Measurements from ENCODE around the gene PDXP. TPM values are rescaled to one million over a fixed set of nuclear protein-coding genes. Genes with fewer than 3 reads are reported as not detected.

Gene PDXP
- total and polyA plus RNA-seq, 2 of the 13 experiments (the other 11 are each of a cell fraction or from before 2014, with no cell fraction given) = 58.2 to 70.6 TPM

DNA sequence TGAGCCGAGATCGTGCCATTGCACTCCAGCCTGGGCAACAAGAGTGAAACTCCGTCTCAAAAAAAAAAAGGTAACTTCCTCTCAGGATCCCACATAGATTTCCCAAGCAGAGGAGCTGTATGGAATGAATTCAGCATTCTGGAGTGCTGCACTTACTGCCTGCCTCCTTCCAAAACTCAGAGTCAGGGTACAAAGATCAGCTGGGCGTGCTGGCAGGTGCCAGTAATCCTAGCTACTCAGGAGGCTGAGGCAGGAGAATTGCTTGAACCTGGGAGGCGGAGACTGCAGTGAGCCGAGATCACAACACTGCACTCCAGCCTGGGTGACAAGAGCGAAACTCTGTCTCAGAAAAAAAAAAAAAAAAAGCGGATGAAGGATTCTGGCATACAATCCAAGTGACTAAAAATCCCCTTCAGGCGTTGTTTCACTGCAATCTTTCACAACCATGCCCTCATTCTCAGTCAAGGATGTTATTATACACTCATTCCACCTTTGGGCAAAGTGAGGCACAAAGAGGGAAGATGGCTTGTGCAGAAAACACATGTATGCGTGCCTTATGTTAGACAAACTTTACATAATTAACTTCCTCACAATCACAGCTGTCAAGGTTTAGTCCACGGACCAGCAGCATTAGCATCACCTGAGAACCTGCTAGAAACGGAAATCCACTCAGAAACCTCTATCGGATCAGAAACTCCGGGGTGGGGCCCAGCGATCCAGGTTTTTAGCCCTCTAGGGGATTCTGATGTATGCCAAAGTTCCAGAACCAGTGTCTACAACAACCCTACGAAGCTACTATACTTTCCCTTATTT is 26.5 kb downstream of the PDXP start (continued):
- 0 out of 2 replicates have a peak, but pooled peaks have one; percentile 25 for TF ChIP-seq DPF2 (CRISPR knock-in tag; IDR thresholded peaks at IDR 0.05; ENCODE audit: borderline replicate concordance, low read depth)
- TF ChIP-seq, protein P1, sequence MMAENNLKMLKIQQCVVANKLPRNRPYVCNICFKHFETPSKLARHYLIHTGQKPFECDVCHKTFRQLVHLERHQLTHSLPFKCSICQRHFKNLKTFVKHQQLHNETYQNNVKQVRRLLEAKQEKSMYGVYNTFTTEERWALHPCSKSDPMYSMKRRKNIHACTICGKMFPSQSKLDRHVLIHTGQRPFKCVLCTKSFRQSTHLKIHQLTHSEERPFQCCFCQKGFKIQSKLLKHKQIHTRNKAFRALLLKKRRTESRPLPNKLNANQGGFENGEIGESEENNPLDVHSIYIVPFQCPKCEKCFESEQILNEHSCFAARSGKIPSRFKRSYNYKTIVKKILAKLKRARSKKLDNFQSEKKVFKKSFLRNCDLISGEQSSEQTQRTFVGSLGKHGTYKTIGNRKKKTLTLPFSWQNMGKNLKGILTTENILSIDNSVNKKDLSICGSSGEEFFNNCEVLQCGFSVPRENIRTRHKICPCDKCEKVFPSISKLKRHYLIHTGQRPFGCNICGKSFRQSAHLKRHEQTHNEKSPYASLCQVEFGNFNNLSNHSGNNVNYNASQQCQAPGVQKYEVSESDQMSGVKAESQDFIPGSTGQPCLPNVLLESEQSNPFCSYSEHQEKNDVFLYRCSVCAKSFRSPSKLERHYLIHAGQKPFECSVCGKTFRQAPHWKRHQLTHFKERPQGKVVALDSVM (CRISPR knock-in tag; IDR thresholded peaks at IDR 0.05) = peak; percentile 71; the same call in 1 of the 2 replicates
- no peak for TF ChIP-seq LCORL (IDR thresholded peaks at IDR 0.05)
- 0 out of 2 replicates have a peak, but pooled peaks have one; percentile 32 for TF ChIP-seq LCORL (CRISPR knock-in tag; IDR thresholded peaks at IDR 0.05)
- 0 out of 2 replicates have a peak, but pooled peaks have one; percentile 24 for TF ChIP-seq POLR2AphosphoS5 (IDR thresholded peaks at IDR 0.05; ENCODE audit: low read depth, low read length)
- peak; percentile 46; the same call in 1 of the 2 replicates for TF ChIP-seq HMG20A (CRISPR knock-in tag; IDR thresholded peaks at IDR 0.05; ENCODE audit: borderline replicate concordance)
- peak; percentile 67 for TF ChIP-seq SAP130 (CRISPR knock-in tag; IDR thresholded peaks at IDR 0.05; ENCODE audit: low read depth)
- 0 out of 2 replicates have a peak, but pooled peaks have one; percentile 47 for TF ChIP-seq HDAC1 (CRISPR knock-in tag; IDR thresholded peaks at IDR 0.05)
- TF ChIP-seq, protein P2, sequence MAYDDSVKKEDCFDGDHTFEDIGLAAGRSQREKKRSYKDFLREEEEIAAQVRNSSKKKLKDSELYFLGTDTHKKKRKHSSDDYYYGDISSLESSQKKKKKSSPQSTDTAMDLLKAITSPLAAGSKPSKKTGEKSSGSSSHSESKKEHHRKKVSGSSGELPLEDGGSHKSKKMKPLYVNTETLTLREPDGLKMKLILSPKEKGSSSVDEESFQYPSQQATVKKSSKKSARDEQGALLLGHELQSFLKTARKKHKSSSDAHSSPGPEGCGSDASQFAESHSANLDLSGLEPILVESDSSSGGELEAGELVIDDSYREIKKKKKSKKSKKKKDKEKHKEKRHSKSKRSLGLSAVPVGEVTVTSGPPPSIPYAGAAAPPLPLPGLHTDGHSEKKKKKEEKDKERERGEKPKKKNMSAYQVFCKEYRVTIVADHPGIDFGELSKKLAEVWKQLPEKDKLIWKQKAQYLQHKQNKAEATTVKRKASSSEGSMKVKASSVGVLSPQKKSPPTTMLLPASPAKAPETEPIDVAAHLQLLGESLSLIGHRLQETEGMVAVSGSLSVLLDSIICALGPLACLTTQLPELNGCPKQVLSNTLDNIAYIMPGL (CRISPR knock-in tag; IDR thresholded peaks at IDR 0.05; ENCODE audit: borderline replicate concordance in 1 of 2, low read depth in 1 of 2) = 0 out of 4 replicates have a peak, but pooled peaks of 1 of the 2 experiments have one; percentile 18

All from HepG2 (cell line).